Astrocyte of the cerebellum (primary cell): Measurements from ENCODE around the gene PDCD1LG2.
"Not testable (repeated sequence)": the region's sequence is repeated elsewhere in the genome, so short reads cannot be mapped to it uniquely, and the experiment has no call there.

Experiments
- DNase-seq: peaks from one replicate; pipeline ENCODE4 v3.0.0-alpha.2; 2011; ENCODE audit warnings: low read depth
- H3K4me3 ChIP-seq: 2 replicates; pipeline ENCODE4 v1.5.1; 2011; ENCODE audit warnings: mild to moderate bottlenecking, low read depth, low read length, moderate library complexity
- CTCF ChIP-seq: IDR thresholded peaks from 2 replicates; pipeline ENCODE4 v1.5.1; 2012; ENCODE audit warnings: low read length, low read depth, moderate library complexity, mild to moderate bottlenecking; ENCODE audit errors: missing control alignments
- in situ Hi-C: cut with HindIII; loops from 2 replicates; pipeline ENCODE4 v1.10.0; 2017; ENCODE audit warnings: low sequenced_read_pairs

Gene PDCD1LG2

GRCh38 chr9:5574097-5574496 lies 63.8 kb downstream of the PDCD1LG2 start:
- no peak for TF ChIP-seq CTCF
- in situ Hi-C loops = no loop called here
- DNase-seq = no peak
- H3K4me3 ChIP-seq = no peak overlapping the region

- TF ChIP-seq CTCF = no peak
- no peak overlapping the region for H3K4me3 ChIP-seq
- in situ Hi-C loops = no loop called here
- no peak for DNase-seq
Measured at GRCh38 chr9:5575000-5575399, 64.7 kb downstream of the PDCD1LG2 start.

- TF ChIP-seq CTCF = no peak
- H3K4me3 ChIP-seq = no peak overlapping the region
- in situ Hi-C loops = no loop called here
- no peak for DNase-seq
Measured at GRCh38 chr9:5577225-5577624, 66.9 kb downstream of the PDCD1LG2 start.

- DNase-seq = no peak
- in situ Hi-C loops = no loop called here
- TF ChIP-seq CTCF = no peak
- no peak overlapping the region for H3K4me3 ChIP-seq
Measured at GRCh38 chr9:5578018-5578697, 67.8 kb downstream of the PDCD1LG2 start.

GRCh38 chr9:5578698-5579085 lies 68.4 kb downstream of the PDCD1LG2 start:
- no peak for TF ChIP-seq CTCF
- no peak for DNase-seq
- in situ Hi-C loops = no loop called here
- no peak overlapping the region for H3K4me3 ChIP-seq

- TF ChIP-seq CTCF = no peak
- DNase-seq = no peak
- in situ Hi-C loops = no loop called here
- no peak overlapping the region for H3K4me3 ChIP-seq
Measured at GRCh38 chr9:5579881-5580280, 69.5 kb downstream of the PDCD1LG2 start.

- in situ Hi-C loops = no loop called here
- H3K4me3 ChIP-seq = no peak overlapping the region
- DNase-seq = no peak
- TF ChIP-seq CTCF = no peak
Measured at GRCh38 chr9:5580650-5581049, 70.3 kb downstream of the PDCD1LG2 start.

GRCh38 chr9:5581706-5582105 lies 71.4 kb downstream of the PDCD1LG2 start:
- H3K4me3 ChIP-seq, DNase-seq, in situ Hi-C loops: not testable (repeated sequence)
